ENCODE measurements around the gene STK31.

GRCh38 chr7:23714150-23714464, 4.1 kb downstream of the STK31 start:
- no peak for TF ChIP-seq CTCF (IDR thresholded peaks at IDR 0.05; ENCODE audit: extremely low read depth in 1 of 2, insufficient read depth in 1 of 2, low read depth in 1 of 2, low read length in 2 of 2)
- TF ChIP-seq POLR2A (IDR thresholded peaks at IDR 0.05; ENCODE audit: low read depth, low read length), result no peak
- no peak for TF ChIP-seq POLR2AphosphoS5 (IDR thresholded peaks at IDR 0.05; ENCODE audit: insufficient read depth, low read depth, low read length)
- no peak for TF ChIP-seq JUN (IDR thresholded peaks at IDR 0.05; ENCODE audit: borderline replicate concordance, insufficient read depth, insufficient read length, low read depth)
- no peak for TF ChIP-seq EZH2 (IDR thresholded peaks at IDR 0.05; ENCODE audit: borderline replicate concordance, low read depth, low read length, severe bottlenecking)
- TF ChIP-seq MAX (IDR thresholded peaks at IDR 0.05; ENCODE audit: insufficient read depth, insufficient read length), result no peak
- TF ChIP-seq GATA2 (IDR thresholded peaks at IDR 0.05; ENCODE audit: insufficient read depth, insufficient read length, low read depth, low read length), result no peak
- no peak for TF ChIP-seq MYC (IDR thresholded peaks at IDR 0.05; ENCODE audit: low read depth, low read length)
